Measurements from ENCODE around the gene CHD9.

- TF ChIP-seq SUZ12 (IDR thresholded peaks at IDR 0.05; ENCODE audit: extremely low read depth, insufficient read depth, insufficient read length) (no peak), YY1 (IDR thresholded peaks at IDR 0.05; ENCODE audit: insufficient read depth, insufficient read length) (no peak), ZNF274 (IDR thresholded peaks at IDR 0.05; ENCODE audit: low read depth, low read length) (no peak)
These were observed 13.6 kb downstream of the CHD9 start for GRCh38 chr16:53068423-53068833.

Measured in NT2/D1 (cell line).